Uterus (tissue), 2 donors: ENCODE measurements around the gene STRADA.

Source experiments
- POLR2A ChIP-seq, 2 donors: fragments of 450-650 bp; IDR thresholded peaks; one replicate each; pipeline ENCODE4 v1.6.1; 2016; ENCODE audit warnings: antibody characterized with exemption in 2 of 2, mild to moderate bottlenecking in 1 of 2, moderate library complexity in 1 of 2
- TF ChIP-seq, protein P1 (sequence below), 4 experiments: fragments of 200-600 bp in 2 of 4; fragments of 450-650 bp in 2 of 4; sonication (generic) in 2 of 4; IDR thresholded peaks; one replicate each; pipeline ENCODE4 v1.5.1; 2016 to 2019; ENCODE audit warnings: antibody characterized with exemption in 4 of 4, mild to moderate bottlenecking in 2 of 4, moderate library complexity in 1 of 4

DNA sequence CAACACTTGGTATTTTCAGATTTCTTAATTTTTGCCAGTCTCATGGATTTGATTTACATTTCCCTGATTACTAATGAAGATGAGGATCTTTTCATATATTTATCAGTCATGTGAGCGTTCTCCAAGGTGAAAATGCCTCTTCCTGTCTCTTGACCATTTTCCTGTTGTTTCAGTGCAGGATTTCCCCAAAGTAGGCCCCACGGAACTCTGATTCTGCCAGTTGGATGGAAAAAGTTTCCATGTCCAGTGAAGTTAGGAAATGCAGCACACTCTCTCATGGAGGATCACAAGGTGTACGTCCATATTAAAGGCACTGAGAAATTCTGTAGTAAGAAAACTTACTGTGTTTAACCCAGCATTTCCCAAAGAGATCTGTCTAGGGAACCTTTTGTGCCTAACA is 25.2 kb downstream of the STRADA start:
- TF ChIP-seq, protein P1, sequence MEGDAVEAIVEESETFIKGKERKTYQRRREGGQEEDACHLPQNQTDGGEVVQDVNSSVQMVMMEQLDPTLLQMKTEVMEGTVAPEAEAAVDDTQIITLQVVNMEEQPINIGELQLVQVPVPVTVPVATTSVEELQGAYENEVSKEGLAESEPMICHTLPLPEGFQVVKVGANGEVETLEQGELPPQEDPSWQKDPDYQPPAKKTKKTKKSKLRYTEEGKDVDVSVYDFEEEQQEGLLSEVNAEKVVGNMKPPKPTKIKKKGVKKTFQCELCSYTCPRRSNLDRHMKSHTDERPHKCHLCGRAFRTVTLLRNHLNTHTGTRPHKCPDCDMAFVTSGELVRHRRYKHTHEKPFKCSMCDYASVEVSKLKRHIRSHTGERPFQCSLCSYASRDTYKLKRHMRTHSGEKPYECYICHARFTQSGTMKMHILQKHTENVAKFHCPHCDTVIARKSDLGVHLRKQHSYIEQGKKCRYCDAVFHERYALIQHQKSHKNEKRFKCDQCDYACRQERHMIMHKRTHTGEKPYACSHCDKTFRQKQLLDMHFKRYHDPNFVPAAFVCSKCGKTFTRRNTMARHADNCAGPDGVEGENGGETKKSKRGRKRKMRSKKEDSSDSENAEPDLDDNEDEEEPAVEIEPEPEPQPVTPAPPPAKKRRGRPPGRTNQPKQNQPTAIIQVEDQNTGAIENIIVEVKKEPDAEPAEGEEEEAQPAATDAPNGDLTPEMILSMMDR (IDR thresholded peaks at IDR 0.05) = no peak
- no peak for TF ChIP-seq POLR2A (IDR thresholded peaks at IDR 0.05)
